HCT116 (cell line): Measurements from ENCODE around the gene OIT3. TPM values are rescaled to one million over a fixed set of nuclear protein-coding genes. Genes with fewer than 3 reads are reported as not detected.

ENCODE experiments used
- ATAC-seq: fragments of 200-7000 bp; cut with Tn5 transposase; 2 replicates; pipeline ENCODE4 v1.9.1; 2020; ENCODE audit warnings: mild to moderate bottlenecking, moderate library complexity
- BruUV-seq: library from RNA; stranded (reverse); fragments of 400-500 nt; replicated peaks from 2 replicates; lab custom pipeline; 2021; lab: Mats Ljungman, UMichigan
- CTCF ChIA-PET: fragments of 300-600 bp; sonication (Branson Sonifier 250); formaldehyde crosslinking; loops from one replicate; lab custom pipeline; 2021; ENCODE audit warnings: antibody characterized with exemption; lab: Charles Lee
- POLR2A ChIA-PET: fragments of 300-600, 350-600 bp; sonication (Branson Sonifier 250); formaldehyde crosslinking; loops from one replicate; lab custom pipeline; 2021; ENCODE audit warnings: antibody characterized with exemption; lab: Charles Lee
- RAD21 ChIA-PET, 2 experiments: fragments of 300-600 bp; sonication (Branson Sonifier 250); formaldehyde crosslinking; loops; one replicate each; lab custom pipeline; 2023; ENCODE audit warnings: low total read pairs in 2 of 2; ENCODE audit not compliant: uncharacterized antibody in 2 of 2, unreplicated experiment in 2 of 2, low non-redundant PET in 1 of 2; lab: Charles Lee
- DNase-seq: peaks from one replicate; pipeline ENCODE4 v3.0.0-alpha.2; 2010; ENCODE audit warnings: low read depth, low spot score
- H2AFZ ChIP-seq: fragments of 200-600 bp; shearing (Covaris generic), sonication (generic); 2 replicates; pipeline ENCODE4 v1.6.1; 2017; ENCODE audit warnings: low read depth, mixed run types, mixed read lengths, antibody characterized with exemption, low read length; ENCODE audit not compliant: poor library complexity, severe bottlenecking
- H3K27ac ChIP-seq: 2 replicates; pipeline ENCODE4 v1.5.1; 2012; ENCODE audit warnings: low read depth, low read length
- H3K27me3 ChIP-seq: fragments of 200-600 bp; sonication (generic); 2 replicates; pipeline ENCODE4 v1.6.1; 2016; ENCODE audit warnings: mixed run types, low read length, mixed read lengths; ENCODE audit not compliant: insufficient read depth
- H3K36me3 ChIP-seq, 2 experiments: fragments of 200-500 bp in 1 of 2; fragments of 200-600 bp in 1 of 2; sonication (Bioruptor generic) in 1 of 2; sonication (generic) in 1 of 2; 2 replicates each; pipeline versions ENCODE4 v1.5.1 to v1.6.1; 2014 to 2016; ENCODE audit warnings: low read length in 2 of 2, inconsistent platforms in 1 of 2, mixed read lengths in 1 of 2, mixed run types in 1 of 2; ENCODE audit not compliant: insufficient read depth in 2 of 2, control insufficient read depth in 1 of 2
- H3K4me1 ChIP-seq, 2 experiments: fragments of 200-600 bp in 1 of 2; sonication (generic) in 1 of 2; 2 replicates each; pipeline versions ENCODE4 v1.5.1 to v1.6.1; 2012 to 2017; ENCODE audit warnings: low read length in 2 of 2, inconsistent platforms in 1 of 2, mild to moderate bottlenecking in 1 of 2, mixed read lengths in 1 of 2, mixed run types in 1 of 2, moderate library complexity in 1 of 2; ENCODE audit not compliant: insufficient read depth in 2 of 2, control insufficient read depth in 1 of 2
- H3K4me2 ChIP-seq: fragments of 200-600 bp; sonication (generic); 2 replicates; pipeline ENCODE4 v1.6.1; 2017; ENCODE audit warnings: mixed run types, low read length, mixed read lengths
- H3K4me3 ChIP-seq, 2 experiments: fragments of 200-600 bp in 1 of 2; sonication (generic) in 1 of 2; replicated peaks in 1 of 2; 2 replicates each; pipeline ENCODE4 v1.5.1; 2011 to 2016; ENCODE audit warnings: low read length in 2 of 2, control low read depth in 1 of 2, low read depth in 1 of 2, mild to moderate bottlenecking in 1 of 2, mixed read lengths in 1 of 2, mixed run types in 1 of 2
- H3K79me2 ChIP-seq: fragments of 200-600 bp; sonication (generic); 2 replicates; pipeline ENCODE4 v1.6.1; 2017; ENCODE audit warnings: mild to moderate bottlenecking, mixed run types, low read length, moderate library complexity, mixed read lengths; ENCODE audit not compliant: insufficient read depth
- H3K9ac ChIP-seq: fragments of 200-600 bp; sonication (generic); 2 replicates; pipeline ENCODE4 v1.6.1; 2016; ENCODE audit warnings: low read length, mixed read lengths
- H3K9me2 ChIP-seq: fragments of 200-600 bp; sonication (generic), shearing (Covaris generic); 2 replicates; pipeline ENCODE4 v1.6.1; 2017; ENCODE audit warnings: mixed run types, mild to moderate bottlenecking, moderate library complexity; ENCODE audit not compliant: insufficient read depth
- H3K9me3 ChIP-seq, 2 experiments: fragments of 200-500 bp in 1 of 2; fragments of 200-600 bp in 1 of 2; sonication (Bioruptor generic) in 1 of 2; sonication (generic) in 1 of 2; 2 replicates each; pipeline ENCODE4 v1.6.1; 2014 to 2017; ENCODE audit warnings: low read length in 2 of 2, mixed read lengths in 2 of 2, inconsistent platforms in 1 of 2, low read depth in 1 of 2, mild to moderate bottlenecking in 1 of 2, mixed run types in 1 of 2, moderate library complexity in 1 of 2; ENCODE audit not compliant: control insufficient read depth in 1 of 2, insufficient read depth in 1 of 2
- H4K20me1 ChIP-seq: fragments of 200-600 bp; sonication (generic), shearing (Covaris generic); 2 replicates; pipeline ENCODE4 v1.6.1; 2017; ENCODE audit warnings: mixed run types, mild to moderate bottlenecking, moderate library complexity; ENCODE audit not compliant: insufficient read depth
- CBX3 ChIP-seq: IDR thresholded peaks from 2 replicates; pipeline ENCODE4 v1.6.1; 2012; ENCODE audit warnings: low read depth
- CEBPB ChIP-seq: IDR thresholded peaks from 2 replicates; pipeline ENCODE4 v1.6.1; 2012; ENCODE audit warnings: low read depth
- EGR1 ChIP-seq: IDR thresholded peaks from 2 replicates; pipeline ENCODE4 v1.6.1; 2012; ENCODE audit warnings: low read depth
- ELF1 ChIP-seq: IDR thresholded peaks from 2 replicates; pipeline ENCODE4 v1.6.1; 2012; ENCODE audit warnings: low read depth, borderline replicate concordance
- EZH2 ChIP-seq: fragments of 200-600 bp; sonication (generic); IDR thresholded peaks from 2 replicates; pipeline ENCODE4 v1.6.1; 2017; ENCODE audit warnings: antibody characterized with exemption, mixed run types
- EZH2phosphoT487 ChIP-seq: fragments of 200-600 bp; IDR thresholded peaks from 2 replicates; pipeline ENCODE4 v1.6.1; 2018; ENCODE audit warnings: antibody characterized with exemption, borderline replicate concordance
- FOSL1 ChIP-seq: IDR thresholded peaks from 2 replicates; pipeline ENCODE4 v1.6.1; 2012; ENCODE audit warnings: low read depth
- MAX ChIP-seq: IDR thresholded peaks from 2 replicates; pipeline ENCODE4 v1.6.1; 2012
- RAD21 ChIP-seq: IDR thresholded peaks from 2 replicates; pipeline ENCODE4 v1.6.1; 2012; ENCODE audit warnings: low read depth, mild to moderate bottlenecking
- SIN3A ChIP-seq: IDR thresholded peaks from 2 replicates; pipeline ENCODE4 v1.6.1; 2012; ENCODE audit warnings: low read depth
- SP1 ChIP-seq: IDR thresholded peaks from 2 replicates; pipeline ENCODE4 v1.6.1; 2012; ENCODE audit warnings: low read depth
- SRF ChIP-seq: IDR thresholded peaks from 2 replicates; pipeline ENCODE4 v1.6.1; 2012; ENCODE audit warnings: low read depth
- TCF7L2 ChIP-seq: IDR thresholded peaks from 2 replicates; pipeline ENCODE4 v1.7.0; 2011; ENCODE audit warnings: borderline replicate concordance, inconsistent platforms; ENCODE audit not compliant: insufficient read depth, insufficient read length; ENCODE audit errors: extremely low read depth
- YY1 ChIP-seq: IDR thresholded peaks from 2 replicates; pipeline ENCODE4 v1.6.1; 2011; ENCODE audit warnings: low read length, low read depth, moderate library complexity, mild to moderate bottlenecking; ENCODE audit not compliant: insufficient replicate concordance; ENCODE audit errors: extremely low read depth
- ZFX ChIP-seq: fragments of 450-650 bp; IDR thresholded peaks from 2 replicates; pipeline ENCODE4 v1.6.1; 2017
- intact Hi-C: fragments of 100-400 bp; cut with micrococcal nuclease; formaldehyde crosslinking; loops from 2 replicates; pipeline ENCODE4 v1.10.0; 2022
- total RNA-seq: library from RNA; stranded (reverse); gene quantifications from one replicate; pipeline ENCODE4 v1.2.1, GENCODE V29; 2021; ENCODE audit not compliant: unreplicated experiment
- TF ChIP-seq, protein P1 (sequence below): IDR thresholded peaks from 2 replicates; pipeline ENCODE4 v1.6.1; 2012
- TF ChIP-seq, protein P2 (sequence below): IDR thresholded peaks from 2 replicates; pipeline ENCODE4 v1.6.1; 2011; ENCODE audit warnings: mild to moderate bottlenecking, low read length, moderate library complexity; ENCODE audit not compliant: insufficient replicate concordance; ENCODE audit errors: extremely low read depth
- TF ChIP-seq, protein P3 (sequence below), 3 experiments: fragments of 200-600 bp in 1 of 3; sonication (generic) in 1 of 3; IDR thresholded peaks in 2 of 3; conservative IDR thresholded peaks in 1 of 3; 2 replicates each; pipeline ENCODE4 v1.5.1; 2012 to 2017; ENCODE audit warnings: low read depth in 2 of 3, low read length in 2 of 3, antibody characterized with exemption in 1 of 3, borderline replicate concordance in 1 of 3, control low read depth in 1 of 3, mild to moderate bottlenecking in 1 of 3, mixed read lengths in 1 of 3, mixed run types in 1 of 3, moderate library complexity in 1 of 3; ENCODE audit not compliant: insufficient read depth in 1 of 3

OIT3 gene
- total RNA-seq, 1 experiment from 2014 or later = not detected

- H3K79me2 ChIP-seq = no peaks in the 10 kb centered on the region
- no peaks in the 10 kb centered on the region for H4K20me1 ChIP-seq
- no peaks in the 10 kb centered on the region for H3K36me3 ChIP-seq
- ChIA-PET POLR2A (no interaction called here), RAD21 (no interaction called here), CTCF (no interaction called here)
- TF ChIP-seq SIN3A (no peak), FOSL1 (no peak), ZFX (no peak), SP1 (no peak), EZH2phosphoT487 (no peak), EGR1 (no peak), TCF7L2 (no peak), YY1 (no peak), EZH2 (no peak), CEBPB (no peak), ELF1 (no peak), MAX (no peak), RAD21 (no peak), SRF (no peak), CBX3 (no peak)
- TF ChIP-seq, protein P1, sequence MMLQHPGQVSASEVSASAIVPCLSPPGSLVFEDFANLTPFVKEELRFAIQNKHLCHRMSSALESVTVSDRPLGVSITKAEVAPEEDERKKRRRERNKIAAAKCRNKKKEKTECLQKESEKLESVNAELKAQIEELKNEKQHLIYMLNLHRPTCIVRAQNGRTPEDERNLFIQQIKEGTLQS = no peak
- TF ChIP-seq, protein P2, sequence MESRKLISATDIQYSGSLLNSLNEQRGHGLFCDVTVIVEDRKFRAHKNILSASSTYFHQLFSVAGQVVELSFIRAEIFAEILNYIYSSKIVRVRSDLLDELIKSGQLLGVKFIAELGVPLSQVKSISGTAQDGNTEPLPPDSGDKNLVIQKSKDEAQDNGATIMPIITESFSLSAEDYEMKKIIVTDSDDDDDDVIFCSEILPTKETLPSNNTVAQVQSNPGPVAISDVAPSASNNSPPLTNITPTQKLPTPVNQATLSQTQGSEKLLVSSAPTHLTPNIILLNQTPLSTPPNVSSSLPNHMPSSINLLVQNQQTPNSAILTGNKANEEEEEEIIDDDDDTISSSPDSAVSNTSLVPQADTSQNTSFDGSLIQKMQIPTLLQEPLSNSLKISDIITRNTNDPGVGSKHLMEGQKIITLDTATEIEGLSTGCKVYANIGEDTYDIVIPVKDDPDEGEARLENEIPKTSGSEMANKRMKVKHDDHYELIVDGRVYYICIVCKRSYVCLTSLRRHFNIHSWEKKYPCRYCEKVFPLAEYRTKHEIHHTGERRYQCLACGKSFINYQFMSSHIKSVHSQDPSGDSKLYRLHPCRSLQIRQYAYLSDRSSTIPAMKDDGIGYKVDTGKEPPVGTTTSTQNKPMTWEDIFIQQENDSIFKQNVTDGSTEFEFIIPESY = no peak
- TF ChIP-seq, protein P3, sequence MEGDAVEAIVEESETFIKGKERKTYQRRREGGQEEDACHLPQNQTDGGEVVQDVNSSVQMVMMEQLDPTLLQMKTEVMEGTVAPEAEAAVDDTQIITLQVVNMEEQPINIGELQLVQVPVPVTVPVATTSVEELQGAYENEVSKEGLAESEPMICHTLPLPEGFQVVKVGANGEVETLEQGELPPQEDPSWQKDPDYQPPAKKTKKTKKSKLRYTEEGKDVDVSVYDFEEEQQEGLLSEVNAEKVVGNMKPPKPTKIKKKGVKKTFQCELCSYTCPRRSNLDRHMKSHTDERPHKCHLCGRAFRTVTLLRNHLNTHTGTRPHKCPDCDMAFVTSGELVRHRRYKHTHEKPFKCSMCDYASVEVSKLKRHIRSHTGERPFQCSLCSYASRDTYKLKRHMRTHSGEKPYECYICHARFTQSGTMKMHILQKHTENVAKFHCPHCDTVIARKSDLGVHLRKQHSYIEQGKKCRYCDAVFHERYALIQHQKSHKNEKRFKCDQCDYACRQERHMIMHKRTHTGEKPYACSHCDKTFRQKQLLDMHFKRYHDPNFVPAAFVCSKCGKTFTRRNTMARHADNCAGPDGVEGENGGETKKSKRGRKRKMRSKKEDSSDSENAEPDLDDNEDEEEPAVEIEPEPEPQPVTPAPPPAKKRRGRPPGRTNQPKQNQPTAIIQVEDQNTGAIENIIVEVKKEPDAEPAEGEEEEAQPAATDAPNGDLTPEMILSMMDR (IDR thresholded peaks at IDR 0.05 in 2 of 3, conservative IDR thresholded peaks at IDR 0.05 in 1 of 3; ENCODE audit: borderline replicate concordance in 1 of 3, insufficient read depth in 1 of 3, low read depth in 2 of 3, low read length in 2 of 3) = no peak
- BruUV-seq = no TSS peak
- H3K4me1 ChIP-seq = peaks cover 0 to 9% of the 10 kb centered on the region in 2 experiments; a peak in 1 of 4 replicates
- H3K9ac ChIP-seq = no peak overlapping the region
- no peak overlapping the region for H3K27ac ChIP-seq
- H3K9me2 ChIP-seq = no peaks in the 10 kb centered on the region
- H3K9me3 ChIP-seq = no peaks in the 10 kb centered on the region
- intact Hi-C loops = no loop called here
- ATAC-seq = no peak
- DNase-seq = no peak
- no peaks in the 10 kb centered on the region for H3K27me3 ChIP-seq
- H2AFZ ChIP-seq = no peak overlapping the region
- no peak overlapping the region for H3K4me3 ChIP-seq
- no peak overlapping the region for H3K4me2 ChIP-seq
Observed at GRCh38 chr10:72932259-72933015, 38.9 kb downstream of the OIT3 start.
